SK-N-SH treated with all-trans-retinoic acid at 6 μM for 48 hours (cell line): ENCODE measurements around the gene LITAF.

ENCODE experiments used
- CSDC2 ChIP-seq: fragments of 250-450 bp; sonication (Bioruptor Pico); IDR thresholded peaks from 2 replicates; pipeline ENCODE4 v1.5.0; 2020; ENCODE audit warnings: mild to moderate bottlenecking, moderate library complexity
- CSRNP3 ChIP-seq: fragments of 250-450 bp; sonication (Bioruptor Pico); IDR thresholded peaks from 2 replicates; pipeline ENCODE4 v1.5.1; 2021; ENCODE audit warnings: mild to moderate bottlenecking, moderate library complexity
- ESRRG ChIP-seq: fragments of 250-450 bp; sonication (Bioruptor Pico); IDR thresholded peaks from 2 replicates; pipeline ENCODE4 v1.6.1; 2021; ENCODE audit warnings: mild to moderate bottlenecking
- ISL1 ChIP-seq: fragments of 250-450 bp; sonication (Bioruptor Pico); IDR thresholded peaks from 2 replicates; pipeline ENCODE4 v2.1.2; 2022; ENCODE audit warnings: mild to moderate bottlenecking, moderate library complexity
- PATZ1 ChIP-seq: fragments of 250-450 bp; sonication (Bioruptor Pico); IDR thresholded peaks from 2 replicates; pipeline ENCODE4 v1.8.0; 2020; ENCODE audit warnings: mild to moderate bottlenecking, moderate library complexity, borderline replicate concordance
- PPARA ChIP-seq: fragments of 250-450 bp; sonication (Bioruptor Pico); IDR thresholded peaks from 2 replicates; pipeline ENCODE4 v1.5.0; 2020; ENCODE audit warnings: mild to moderate bottlenecking, borderline replicate concordance
- TOX ChIP-seq: fragments of 250-450 bp; sonication (Bioruptor Pico); IDR thresholded peaks from 2 replicates; pipeline ENCODE4 v1.8.0; 2021; ENCODE audit warnings: mild to moderate bottlenecking, moderate library complexity, borderline replicate concordance
- ZC3H10 ChIP-seq: fragments of 250-450 bp; sonication (Bioruptor Pico); IDR thresholded peaks from 2 replicates; pipeline ENCODE4 v1.5.1; 2021; ENCODE audit warnings: mild to moderate bottlenecking, moderate library complexity
- ZNF8 ChIP-seq: fragments of 450-650 bp; formaldehyde crosslinking; IDR thresholded peaks from 2 replicates; pipeline ENCODE4 v1.5.0; 2020; ENCODE audit warnings: mild to moderate bottlenecking, moderate library complexity
- TF ChIP-seq, protein P1 (sequence below): fragments of 250-450 bp; sonication (Bioruptor Pico); IDR thresholded peaks from 2 replicates; pipeline ENCODE4 v1.5.1; 2020; ENCODE audit warnings: low read depth, mild to moderate bottlenecking, moderate library complexity
- TF ChIP-seq, protein P2 (sequence below): fragments of 250-450 bp; sonication (Bioruptor Pico); IDR thresholded peaks from 2 replicates; pipeline ENCODE4 v1.5.0; 2020; ENCODE audit warnings: mild to moderate bottlenecking, moderate library complexity

- TF ChIP-seq, protein P1, sequence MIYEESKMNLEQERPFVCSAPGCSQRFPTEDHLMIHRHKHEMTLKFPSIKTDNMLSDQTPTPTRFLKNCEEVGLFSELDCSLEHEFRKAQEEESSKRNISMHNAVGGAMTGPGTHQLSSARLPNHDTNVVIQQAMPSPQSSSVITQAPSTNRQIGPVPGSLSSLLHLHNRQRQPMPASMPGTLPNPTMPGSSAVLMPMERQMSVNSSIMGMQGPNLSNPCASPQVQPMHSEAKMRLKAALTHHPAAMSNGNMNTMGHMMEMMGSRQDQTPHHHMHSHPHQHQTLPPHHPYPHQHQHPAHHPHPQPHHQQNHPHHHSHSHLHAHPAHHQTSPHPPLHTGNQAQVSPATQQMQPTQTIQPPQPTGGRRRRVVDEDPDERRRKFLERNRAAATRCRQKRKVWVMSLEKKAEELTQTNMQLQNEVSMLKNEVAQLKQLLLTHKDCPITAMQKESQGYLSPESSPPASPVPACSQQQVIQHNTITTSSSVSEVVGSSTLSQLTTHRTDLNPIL (CRISPR knock-in tag): no peak
- TF ChIP-seq TOX (CRISPR knock-in tag) (no peak), PATZ1 (CRISPR knock-in tag) (no peak), CSRNP3 (CRISPR knock-in tag) (no peak), PPARA (CRISPR knock-in tag) (no peak), ESRRG (CRISPR knock-in tag) (no peak), ZC3H10 (CRISPR knock-in tag) (no peak), CSDC2 (CRISPR knock-in tag) (no peak), ISL1 (CRISPR knock-in tag) (no peak), ZNF8 (CRISPR knock-in tag) (no peak)
- TF ChIP-seq, protein P2, sequence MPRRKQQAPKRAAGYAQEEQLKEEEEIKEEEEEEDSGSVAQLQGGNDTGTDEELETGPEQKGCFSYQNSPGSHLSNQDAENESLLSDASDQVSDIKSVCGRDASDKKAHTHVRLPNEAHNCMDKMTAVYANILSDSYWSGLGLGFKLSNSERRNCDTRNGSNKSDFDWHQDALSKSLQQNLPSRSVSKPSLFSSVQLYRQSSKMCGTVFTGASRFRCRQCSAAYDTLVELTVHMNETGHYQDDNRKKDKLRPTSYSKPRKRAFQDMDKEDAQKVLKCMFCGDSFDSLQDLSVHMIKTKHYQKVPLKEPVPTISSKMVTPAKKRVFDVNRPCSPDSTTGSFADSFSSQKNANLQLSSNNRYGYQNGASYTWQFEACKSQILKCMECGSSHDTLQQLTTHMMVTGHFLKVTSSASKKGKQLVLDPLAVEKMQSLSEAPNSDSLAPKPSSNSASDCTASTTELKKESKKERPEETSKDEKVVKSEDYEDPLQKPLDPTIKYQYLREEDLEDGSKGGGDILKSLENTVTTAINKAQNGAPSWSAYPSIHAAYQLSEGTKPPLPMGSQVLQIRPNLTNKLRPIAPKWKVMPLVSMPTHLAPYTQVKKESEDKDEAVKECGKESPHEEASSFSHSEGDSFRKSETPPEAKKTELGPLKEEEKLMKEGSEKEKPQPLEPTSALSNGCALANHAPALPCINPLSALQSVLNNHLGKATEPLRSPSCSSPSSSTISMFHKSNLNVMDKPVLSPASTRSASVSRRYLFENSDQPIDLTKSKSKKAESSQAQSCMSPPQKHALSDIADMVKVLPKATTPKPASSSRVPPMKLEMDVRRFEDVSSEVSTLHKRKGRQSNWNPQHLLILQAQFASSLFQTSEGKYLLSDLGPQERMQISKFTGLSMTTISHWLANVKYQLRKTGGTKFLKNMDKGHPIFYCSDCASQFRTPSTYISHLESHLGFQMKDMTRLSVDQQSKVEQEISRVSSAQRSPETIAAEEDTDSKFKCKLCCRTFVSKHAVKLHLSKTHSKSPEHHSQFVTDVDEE (CRISPR knock-in tag): no peak
These were observed 49.5 kb upstream of the LITAF start for GRCh38 chr16:11636172-11636721.
